Pulmonary artery endothelial cell (primary cell): ENCODE measurements around the gene TAF11L13. TPM values are rescaled to one million over a fixed set of nuclear protein-coding genes. Genes with fewer than 3 reads are reported as not detected.

Source experiments
- DNase-seq: peaks from one replicate; pipeline ENCODE4 v3.0.0-alpha.2; 2011; ENCODE audit warnings: low read depth, low spot score
- total RNA-seq: library from RNA; depleted of rRNA; stranded (reverse); fragments of >200 nt; gene quantifications from 2 replicates; pipeline ENCODE4 v1.2.3, GENCODE V29; 2014

Gene TAF11L13
- total RNA-seq, 1 donor from 2014 or later = not detected

- DNase-seq = no peak
Measured at GRCh38 chr5:17679597-17680203, 47.8 kb downstream of the TAF11L13 start.

- no peak for DNase-seq
Measured at GRCh38 chr5:17680737-17681136, 48.8 kb downstream of the TAF11L13 start.

Other genes starting within 250 kb of the TAF11L13 start
- not detected in 2 replicates for gene TAF11L2, start 133.9 kb upstream of the TAF11L13 start, total RNA-seq
- not detected in 2 replicates for gene TAF11L3, start 113.7 kb upstream of the TAF11L13 start, total RNA-seq
- gene TAF11L4, start 110.3 kb upstream of the TAF11L13 start, total RNA-seq = not detected in 2 replicates
- gene TAF11L5, start 106.9 kb upstream of the TAF11L13 start, total RNA-seq = not detected in 2 replicates
- not detected in 2 replicates for gene TAF11L6, start 103.4 kb upstream of the TAF11L13 start, total RNA-seq
- not detected in 2 replicates for gene TAF11L7, start 46.3 kb upstream of the TAF11L13 start, total RNA-seq
- not detected in 2 replicates for gene TAF11L8, start 41.1 kb upstream of the TAF11L13 start, total RNA-seq
- not detected in 2 replicates for gene TAF11L9, start 37.7 kb upstream of the TAF11L13 start, total RNA-seq
- not detected in 2 replicates for gene TAF11L10, start 34.3 kb upstream of the TAF11L13 start, total RNA-seq
- gene TAF11L11, start 27.9 kb upstream of the TAF11L13 start, total RNA-seq = not detected in 2 replicates
- not detected in 2 replicates for gene TAF11L12, start 21.7 kb upstream of the TAF11L13 start, total RNA-seq
- gene TAF11L14, start 2.4 kb downstream of the TAF11L13 start, total RNA-seq = not detected in 2 replicates